Tongue (tissue), 2 donors: ENCODE measurements around the gene SPATS2L. TPM values are rescaled to one million over a fixed set of nuclear protein-coding genes. Genes with fewer than 3 reads are reported as not detected.

Experiments used
- DNase-seq: peaks from one replicate; pipeline ENCODE4 v3.0.0-alpha.2; 2015
- total RNA-seq: library from RNA; depleted of rRNA; stranded (reverse); fragments of >200 nt; gene quantifications from one replicate; pipeline ENCODE4 v1.2.3, GENCODE V29; 2014

Gene SPATS2L
- total RNA-seq, 1 donor from 2014 or later: 220 TPM

DNA sequence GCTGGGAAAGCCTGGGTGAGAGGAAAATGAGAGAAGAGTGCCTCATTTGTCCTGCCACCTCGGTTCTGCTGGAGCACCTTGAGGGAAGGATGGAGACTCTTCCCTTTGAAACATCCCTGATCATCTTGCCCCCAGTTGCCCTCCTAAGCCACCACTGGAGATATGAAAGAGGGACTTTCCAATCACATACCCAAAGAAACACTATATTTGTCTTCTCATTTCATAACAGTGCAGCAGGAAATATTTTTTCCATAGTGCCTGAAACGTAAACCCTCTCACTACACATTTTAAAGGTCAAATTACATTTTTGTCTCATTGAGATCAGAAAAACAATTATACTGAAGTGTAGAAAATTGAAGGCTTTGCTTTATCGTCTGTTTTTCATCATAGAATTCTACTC is 140.1 kb downstream of the SPATS2L start:
- no peak for DNase-seq

DNA sequence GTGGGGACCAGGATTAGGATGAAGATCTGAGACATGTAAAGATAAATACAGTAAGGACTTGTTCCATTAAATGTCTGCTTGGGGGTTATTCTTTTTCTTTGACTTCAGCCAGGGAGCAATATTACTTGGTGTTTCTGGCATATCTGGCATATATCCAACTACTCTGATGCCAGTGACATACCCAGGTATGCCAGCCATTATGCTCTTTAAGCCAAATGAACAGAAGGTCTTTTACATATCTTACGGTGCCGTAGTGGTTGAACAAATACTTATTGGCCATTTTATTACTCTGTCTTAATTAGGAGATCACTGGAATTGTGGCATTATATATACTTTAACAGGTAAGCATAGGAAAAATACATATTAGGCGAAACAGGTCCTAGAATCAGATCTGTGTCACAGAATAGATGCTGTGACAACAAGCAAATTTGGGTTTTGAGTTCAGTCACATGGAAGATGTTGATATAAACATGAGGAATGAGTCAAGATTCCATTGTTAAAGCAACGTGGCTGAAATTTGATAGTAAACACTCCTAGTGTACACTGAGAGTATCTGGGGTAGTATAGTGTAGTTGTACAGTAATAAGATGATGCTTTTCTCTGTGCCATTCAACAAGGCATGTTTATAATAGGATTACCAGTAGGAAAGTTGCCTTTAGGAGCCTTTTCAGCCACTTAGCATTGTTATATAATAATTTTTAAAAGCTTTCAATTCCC is 140.8 kb downstream of the SPATS2L start:
- no peak for DNase-seq

DNA sequence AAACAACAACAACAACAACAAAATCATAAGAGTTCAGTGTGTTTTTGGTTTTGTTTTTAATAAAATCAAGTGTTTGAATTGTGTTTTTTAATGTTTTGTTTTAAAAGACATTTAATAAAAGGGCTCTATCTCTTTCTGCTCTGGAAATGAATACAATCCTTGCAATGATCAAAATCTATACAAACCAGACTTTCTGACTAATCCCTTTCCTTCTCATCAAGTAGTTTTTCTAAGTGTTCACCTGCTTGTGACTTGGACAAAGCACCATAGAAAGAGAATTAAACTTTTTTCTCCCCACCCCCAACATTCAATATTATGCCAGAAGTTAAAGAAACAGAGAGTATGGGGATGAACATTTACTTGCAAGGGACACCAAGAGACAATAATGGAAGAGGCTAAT is 142.0 kb downstream of the SPATS2L start:
- DNase-seq: no peak

DNA sequence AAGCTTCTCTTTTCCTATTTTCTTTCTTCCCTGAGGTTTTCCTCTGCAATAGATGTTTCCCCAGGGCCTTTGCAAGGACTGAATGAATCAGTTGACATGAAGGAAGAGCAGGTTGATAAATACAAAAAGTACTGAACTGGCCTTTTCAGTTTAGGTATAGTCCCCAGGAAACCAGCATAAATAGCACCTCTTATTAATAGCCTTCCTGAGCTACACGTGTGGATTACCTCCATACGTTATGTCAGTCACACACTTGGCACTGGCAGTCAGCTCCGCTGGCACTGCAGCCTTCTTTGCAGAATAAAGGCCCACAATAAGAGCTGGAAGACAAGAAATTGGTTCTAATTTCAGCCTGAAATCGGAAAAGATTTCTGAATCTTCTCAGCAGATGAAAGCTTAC is 142.7 kb downstream of the SPATS2L start:
- DNase-seq: no peak

DNA sequence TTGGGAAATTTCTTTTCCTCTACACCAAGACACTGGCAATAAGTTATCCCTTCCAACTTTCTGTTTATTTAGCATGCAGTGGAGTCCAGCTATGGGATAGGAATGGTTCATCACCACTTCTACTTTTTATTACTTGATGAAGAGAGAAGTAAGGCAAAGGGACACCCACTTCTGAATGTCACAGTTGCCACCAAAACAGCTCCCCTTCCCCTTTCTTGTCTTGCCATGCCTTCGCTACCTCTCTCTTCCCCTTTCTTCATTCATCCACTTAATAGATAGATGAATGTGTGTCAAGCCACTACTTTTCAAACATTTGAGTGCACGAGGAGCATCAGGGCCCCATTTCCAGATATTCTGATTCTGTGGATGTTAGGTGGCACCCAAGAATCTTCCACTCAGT is 143.8 kb downstream of the SPATS2L start:
- no peak for DNase-seq

DNA sequence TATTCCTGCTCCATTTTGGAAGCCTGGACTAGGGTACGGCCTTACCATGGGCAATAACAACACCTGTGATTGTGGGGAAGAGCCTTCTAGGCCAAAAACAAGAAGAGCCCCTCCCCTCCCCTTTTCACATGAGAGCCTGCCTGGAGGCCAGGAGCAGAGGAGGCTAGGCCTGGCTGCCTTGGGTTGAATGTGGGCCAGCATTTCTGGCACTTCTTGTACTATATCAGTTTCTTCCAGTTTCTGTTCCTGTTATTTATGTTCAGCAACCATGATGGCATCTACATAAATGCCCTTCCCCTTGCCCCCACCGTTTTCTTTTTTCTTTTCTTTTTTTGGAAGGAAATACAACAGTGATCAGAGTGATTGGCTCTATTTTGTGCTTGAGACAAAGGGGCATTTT is 145.0 kb downstream of the SPATS2L start:
- DNase-seq: no peak

DNA sequence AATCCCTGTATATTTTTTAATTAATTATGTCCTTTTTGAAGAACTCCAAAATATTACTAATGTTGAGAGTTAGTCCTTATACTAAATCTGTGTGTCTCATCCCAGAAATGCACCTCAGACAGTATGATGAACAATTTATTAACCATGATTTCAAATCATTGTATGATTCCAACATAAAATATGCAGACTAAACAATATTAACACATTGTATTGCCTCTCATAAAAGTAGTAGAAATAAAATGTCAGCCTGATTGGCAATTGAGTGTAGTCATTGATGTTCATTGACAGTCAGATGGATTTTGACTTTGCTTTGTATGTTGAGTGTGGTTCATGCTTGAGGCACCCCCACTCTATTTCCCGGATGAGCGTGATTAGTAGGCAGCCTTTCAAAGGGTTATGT is 145.9 kb downstream of the SPATS2L start:
- no peak for DNase-seq

DNA sequence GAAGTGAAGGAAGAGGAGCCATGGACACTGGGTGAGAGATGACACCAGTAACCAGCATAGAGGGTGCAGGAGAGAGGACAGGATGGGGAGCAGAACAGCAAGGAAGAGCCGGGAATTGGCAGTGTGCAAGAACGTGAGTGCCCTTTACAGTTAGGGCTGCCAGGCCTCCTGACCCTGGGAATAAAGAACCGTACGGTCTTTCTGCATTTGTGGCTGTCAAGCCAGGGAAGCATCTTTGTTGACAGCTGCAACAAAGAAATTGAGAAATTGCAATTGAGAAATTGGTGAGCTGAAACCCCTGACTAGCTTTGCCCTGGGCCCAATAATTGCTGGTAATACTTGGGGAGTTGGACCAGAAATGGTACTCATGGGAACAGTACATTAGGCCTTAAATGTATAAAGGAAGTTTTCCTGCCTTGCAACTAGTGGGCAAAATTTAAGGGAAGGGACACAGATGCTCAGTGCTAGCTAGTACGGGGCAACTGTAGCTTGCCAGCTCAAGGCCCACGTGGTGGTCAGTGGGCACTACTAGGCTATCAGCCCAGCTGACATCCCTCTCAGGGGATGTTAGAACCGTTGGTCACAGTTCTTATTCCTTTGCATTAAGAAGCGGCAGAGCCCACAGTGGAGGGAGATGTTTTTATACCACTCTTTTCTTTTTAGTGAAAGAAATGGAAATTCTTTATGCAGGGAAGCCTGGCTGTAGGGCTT is 146.8 kb downstream of the SPATS2L start:
- no peak for DNase-seq

DNA sequence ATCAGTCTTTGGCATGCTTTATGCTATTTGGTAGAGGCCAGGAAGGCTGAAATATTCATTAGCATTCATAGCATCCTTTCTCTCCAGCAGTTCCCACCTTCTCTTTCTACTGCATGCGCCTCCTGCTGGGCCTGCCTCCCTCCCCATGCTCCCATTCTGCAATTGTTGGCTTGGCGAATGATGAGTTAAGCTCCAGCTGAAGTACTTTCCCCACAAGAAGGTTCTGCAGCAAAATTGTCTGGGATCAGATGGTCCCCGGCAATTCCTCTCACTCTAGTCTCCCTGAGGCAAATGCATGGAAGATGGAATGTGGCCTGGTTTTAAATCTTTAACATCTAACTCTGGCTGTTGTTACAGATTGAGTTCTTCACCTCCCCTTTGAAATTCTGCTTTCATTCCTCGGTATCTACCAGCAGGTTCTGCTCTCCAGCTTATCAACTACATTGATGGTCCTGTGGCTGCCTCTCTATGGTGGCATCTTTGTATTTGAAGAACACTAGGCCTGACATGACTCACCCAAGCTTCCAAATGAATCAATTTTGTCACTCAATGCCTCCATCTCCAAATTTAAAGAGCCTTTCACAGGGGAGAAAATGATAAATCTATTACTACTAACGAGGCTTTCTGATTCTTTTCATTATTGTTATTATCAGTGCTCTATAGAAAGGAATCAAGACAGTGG is 147.5 kb downstream of the SPATS2L start:
- DNase-seq: no peak

DNA sequence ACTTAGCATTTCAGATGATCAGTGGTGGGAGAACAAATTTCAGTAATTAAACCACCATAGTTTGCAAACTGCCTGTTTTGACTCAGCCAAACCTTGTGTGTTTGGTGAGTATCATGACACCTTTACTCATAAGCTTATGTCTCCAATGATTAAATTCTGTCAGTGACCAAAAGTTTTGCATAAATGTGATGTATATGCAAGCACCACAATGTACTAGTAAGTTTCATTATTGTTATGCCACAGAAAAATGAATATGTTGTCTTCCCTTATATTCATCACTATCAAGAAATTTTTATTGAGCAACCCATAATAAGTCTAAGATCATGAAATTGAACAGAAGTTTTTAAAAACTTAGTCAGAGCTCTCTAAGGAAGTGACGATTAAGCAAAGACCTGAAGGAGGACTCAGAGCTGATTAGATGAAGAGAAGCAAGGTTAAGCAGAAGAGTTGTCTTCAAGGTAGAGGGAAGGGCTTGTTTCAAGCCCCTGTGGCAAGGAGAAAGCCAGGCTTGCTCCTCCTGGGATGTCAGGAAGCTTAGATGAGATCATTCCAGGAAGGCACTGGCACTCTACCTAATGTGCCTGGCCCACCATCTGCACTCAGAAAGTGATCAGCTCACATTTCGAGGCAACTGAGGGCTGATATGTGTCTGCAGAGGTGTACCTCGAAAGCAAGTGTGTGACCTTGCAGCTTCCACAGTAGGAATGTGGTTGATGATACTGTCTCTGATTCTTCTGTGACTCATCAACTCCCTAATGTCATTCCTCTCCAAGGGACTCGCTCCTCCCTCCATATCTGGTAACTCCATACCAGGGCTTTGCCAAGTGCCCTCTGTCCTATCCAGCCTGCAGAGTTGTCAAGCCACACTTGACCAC is 148.7 kb downstream of the SPATS2L start:
- DNase-seq: no peak

DNA sequence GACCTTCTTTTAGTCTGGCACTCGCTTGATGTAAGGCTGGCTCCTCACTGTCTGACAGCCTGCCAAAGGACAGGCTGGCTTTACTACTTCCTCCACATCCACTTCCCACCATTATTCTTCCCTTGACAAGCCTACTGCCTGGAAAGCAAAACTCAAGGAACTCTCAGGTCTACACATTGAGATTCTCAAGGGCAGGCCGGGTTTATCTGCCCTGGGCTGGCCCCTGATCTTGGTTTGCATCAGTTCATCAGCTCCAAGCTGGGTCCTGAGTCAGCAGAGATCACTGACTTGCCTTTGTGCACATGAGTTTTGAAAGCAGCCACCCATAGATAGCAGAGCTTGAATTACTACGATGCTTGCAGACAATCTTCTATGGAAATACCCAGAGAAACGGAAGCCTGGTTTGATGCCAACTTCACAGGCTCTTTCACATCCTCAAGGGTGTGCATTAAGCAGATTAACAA is 149.5 kb downstream of the SPATS2L start:
- DNase-seq: no peak

DNA sequence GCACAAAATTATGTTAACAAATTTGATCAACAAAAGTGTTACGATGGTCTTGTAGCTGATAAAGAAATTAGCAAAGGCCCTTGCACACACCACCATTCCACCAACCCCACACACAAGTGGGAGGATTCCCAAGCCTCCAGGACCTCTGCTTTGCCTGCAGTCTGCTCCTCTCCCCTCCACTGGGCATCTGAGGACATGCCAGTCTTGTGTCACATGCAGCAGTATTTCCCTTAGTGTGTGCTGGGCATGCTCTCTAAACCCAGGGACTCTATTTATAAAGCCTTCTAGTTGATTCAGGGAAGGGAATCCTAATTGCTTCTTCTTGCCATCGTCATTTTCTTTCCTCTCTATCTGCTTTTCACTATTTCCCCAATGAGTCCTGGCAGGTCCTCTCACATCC is 150.1 kb downstream of the SPATS2L start:
- DNase-seq: no peak

DNA sequence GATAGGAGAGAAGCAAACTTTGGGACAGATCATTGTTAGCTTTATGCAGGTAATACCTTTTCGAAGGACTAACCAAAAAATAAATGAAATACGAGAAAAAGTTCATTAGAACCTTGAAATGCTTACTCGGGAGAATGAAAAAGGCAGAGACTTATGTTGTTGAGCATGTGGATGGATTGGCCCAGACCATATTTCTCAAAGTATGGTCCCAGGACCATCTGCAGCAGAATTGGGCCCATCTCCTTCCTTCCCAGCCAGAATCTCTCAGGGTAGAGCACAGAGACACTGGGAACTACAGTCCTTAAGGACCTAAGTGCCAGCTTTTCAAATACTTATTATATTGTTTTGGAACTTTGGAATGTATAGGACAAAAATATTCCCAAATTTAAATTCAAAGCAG is 152.6 kb downstream of the SPATS2L start:
- no peak for DNase-seq

DNA sequence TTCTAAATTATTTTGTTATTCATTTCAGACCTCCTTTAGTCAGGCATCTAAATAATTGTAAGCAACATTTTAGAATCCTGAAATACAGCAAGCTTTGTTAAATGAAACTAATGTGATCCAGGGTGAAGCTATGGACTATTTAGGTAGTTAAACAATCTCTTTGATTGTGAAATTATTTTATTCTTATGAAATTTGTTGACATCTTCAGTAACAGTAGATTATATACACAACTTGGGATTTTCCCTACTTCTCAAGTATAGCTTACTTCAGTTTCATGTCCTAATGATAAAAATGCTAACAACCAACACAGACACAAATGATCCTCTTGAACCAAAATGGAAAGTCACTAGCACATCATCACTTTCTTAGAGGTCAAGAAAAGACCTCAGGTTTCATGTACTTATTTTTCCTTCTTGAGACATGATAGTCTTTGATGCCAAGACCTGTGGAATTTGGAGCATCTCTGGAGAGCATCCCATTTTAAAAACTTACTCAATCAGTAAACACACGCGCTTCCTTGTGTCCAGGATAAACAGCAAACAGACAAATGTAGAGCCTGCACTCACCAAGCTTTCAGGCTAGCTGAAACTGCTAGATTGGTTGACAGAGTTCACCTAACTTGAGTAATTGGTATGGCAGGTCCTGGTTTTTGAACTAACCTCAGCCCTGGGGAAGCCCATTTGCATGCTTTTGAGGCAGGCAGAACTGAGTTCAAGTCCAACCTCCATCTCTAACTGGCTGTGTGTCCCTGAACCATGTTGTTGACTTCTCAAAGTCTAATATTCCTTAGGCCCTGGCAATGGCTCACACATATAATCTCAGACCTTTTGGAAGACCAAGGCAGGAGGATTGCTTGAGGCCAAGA is 155.6 kb downstream of the SPATS2L start:
- DNase-seq: no peak

DNA sequence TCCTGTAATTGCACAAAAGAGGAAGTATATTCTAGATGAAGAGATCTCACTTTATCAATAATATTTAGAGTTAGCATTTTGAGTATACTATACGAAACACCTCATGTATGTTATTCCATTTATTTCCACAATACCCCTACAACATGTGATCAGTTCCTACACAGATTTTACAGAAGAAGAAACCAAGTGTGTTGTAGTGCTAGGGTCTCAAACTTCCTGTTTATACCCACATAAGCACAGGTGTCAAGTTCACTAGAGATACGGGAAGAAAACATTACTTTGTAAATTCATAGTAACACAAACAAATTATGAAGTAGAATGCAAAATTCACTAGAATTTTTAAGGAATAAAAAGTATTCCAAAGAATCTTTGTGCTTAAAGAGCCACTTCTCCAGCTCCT is 157.0 kb downstream of the SPATS2L start:
- no peak for DNase-seq

DNA sequence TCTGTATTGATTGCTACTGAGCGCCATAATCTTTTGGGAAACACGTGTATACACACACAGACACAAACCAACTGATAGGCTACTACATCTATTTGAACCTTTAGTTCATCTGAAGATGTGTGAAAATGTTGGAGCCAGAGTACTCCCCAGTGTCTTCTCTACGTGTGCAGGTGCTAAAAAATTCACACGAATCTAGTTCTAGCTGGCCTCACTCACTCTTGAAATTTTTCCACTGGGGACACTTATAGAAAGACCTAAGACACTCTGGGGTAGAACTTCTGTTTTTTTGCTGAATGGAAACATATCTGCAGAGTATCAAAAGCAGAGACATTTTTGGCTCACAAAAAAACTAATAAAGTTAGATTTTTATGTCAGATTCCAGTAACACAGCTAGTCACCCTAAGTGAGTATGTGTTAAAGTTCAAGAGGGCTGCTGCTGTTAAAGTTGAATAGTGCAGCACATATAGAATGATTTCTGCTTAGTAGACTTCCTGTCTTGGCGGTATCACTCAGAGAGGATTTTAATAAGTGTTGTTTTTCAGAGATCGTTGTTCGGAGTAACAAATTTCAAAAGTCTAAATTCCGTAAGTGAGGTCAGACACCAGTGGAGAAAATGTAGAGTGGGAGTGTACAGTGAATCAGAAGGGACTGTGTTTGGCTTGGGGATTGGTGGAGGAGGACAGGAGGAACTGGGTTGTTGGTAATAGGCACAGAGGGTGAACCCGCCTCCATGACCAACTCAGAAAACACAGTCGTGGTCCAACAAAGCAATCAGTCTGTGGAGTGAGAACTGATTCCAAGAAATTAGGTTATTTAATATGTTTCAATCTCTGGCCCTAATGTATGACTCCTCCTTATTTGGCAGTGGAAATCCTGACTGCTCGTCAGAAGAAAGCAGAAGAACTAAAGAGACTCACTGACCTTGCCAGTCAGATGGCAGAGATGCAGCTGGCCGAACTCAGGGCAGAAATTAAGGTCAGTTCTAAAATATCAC is 160.2 kb downstream of the SPATS2L start:
- peak; percentile 89 for DNase-seq

DNA sequence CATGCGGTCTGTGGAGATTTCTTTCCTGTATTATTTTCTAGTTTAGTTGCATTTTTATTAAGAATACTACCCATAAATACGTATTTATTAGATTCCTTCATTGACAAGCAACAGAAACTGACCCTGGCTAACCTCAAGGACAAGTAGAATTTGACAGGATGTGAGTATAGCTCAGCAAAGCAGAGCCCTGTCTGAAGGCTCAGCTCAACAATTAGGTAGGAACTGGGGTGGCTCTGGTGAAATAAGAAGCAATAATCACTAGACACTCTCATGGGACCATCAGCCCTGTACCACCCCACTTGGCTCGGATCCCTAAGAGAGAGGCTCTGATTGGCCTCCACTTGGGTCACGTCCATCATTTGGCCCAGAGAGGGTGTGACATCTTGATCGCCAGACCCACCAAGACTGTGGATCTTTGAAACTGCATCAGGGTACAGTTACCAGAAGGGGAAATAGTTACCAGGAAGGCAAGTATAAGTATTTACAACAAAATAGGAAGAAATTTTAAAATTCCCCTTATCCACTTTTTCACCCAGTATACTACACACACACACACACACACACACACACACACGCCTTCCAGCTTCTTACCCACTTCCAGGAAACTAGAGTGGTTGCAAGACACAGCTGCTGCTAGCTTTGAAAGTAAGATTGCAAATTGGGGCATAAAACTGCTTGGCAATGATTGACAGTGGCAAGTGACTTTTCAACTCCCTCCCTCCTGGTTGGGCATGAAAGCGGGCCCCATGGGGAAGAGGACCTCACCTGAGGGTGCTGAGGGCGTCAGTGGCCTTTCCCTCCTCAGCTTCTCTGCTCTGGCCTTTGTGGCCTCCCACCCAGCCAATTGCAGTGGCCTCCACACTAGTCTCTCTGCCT is 161.6 kb downstream of the SPATS2L start:
- DNase-seq: peak; percentile 78

DNA sequence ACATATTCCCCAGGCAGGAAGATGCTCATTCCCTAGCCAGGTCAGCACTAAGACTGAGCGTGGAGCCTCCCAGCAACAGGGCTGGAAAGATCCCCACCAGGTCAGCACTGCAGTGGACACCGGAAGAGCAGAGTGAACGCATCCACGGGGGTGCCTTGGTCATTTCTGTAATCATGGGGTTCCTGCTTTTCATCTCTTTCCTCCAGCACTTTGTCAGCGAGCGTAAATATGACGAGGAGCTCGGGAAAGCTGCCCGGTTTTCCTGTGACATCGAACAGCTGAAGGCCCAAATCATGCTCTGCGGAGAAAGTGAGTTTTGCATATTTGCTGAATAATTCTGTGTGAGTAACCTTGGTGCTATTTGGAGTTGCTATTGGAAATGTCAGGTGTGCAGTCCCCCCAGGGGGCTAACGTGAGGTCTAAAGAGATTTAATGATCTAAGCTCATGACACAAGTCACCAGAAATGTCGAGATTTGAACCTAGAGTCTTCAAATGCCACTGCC is 163.3 kb downstream of the SPATS2L start:
- peak; percentile 81 for DNase-seq

DNA sequence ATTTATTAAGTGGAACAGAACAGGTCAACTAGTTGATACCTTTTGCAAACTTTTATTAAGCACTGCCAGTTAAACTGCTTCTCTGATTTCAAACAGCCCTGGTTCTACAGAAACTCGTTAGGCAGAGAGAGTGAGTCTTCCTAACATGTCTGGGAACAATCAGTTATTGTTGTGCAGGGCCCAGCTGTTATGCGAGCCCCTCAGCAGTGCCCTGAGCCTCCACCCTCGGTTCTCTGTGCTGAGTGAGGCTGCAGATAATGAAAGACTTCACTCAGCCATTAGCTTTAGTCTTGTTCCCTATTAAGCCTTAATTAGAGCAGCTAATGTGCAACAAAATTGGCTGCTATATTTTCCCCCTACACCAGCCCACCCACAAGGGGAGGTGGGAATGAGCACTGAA is 163.7 kb downstream of the SPATS2L start:
- DNase-seq: peak; percentile 72
